Inflammatory macrophage (primary cell): Measurements from ENCODE around the gene TSACC.

Experiments
- DNase-seq, 2 donors: peaks; one replicate each; pipeline ENCODE4 v3.0.0-alpha.2; 2020 to 2022

TSACC gene

DNA sequence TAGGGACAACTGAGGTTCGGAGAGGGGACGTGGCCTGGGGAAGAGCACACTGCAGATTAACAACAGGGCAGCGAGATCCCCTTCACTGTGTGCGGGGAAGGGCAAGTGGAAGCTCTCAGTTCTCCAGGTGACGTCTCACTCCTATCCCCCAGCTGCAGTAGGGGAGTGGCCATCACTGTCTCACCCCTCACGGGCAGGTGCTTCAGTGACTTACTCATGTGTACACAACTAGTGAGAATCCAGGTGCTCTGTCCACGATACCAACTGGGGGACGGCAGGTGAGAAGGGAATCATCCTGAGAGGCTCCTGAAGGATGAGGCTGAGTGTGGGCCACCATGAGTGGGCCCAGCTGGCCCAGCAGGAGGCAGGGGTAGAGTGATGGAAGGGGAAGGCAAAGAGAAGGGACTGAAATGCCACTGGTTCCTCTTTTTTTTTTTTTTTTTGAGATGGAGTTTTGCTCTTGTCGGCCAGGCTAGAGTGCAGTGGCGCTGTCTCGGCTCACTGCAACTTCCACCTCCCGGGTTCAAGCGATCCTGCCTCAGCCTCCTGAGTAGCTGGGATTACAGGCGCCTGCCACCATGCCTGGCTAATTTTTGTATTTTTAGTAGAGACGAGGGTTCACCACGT is 56.6 kb downstream of the TSACC start:
- DNase-seq = peak; percentile 36 to 40
